GM23248 (cell line): ENCODE results near the gene CLTRN.

Experiments used
- EZH2 ChIP-seq: fragments of 200-600 bp; sonication (generic); IDR thresholded peaks from 2 replicates; pipeline ENCODE4 v1.6.1; 2018; ENCODE audit warnings: antibody characterized with exemption, mild to moderate bottlenecking; ENCODE audit not compliant: insufficient read depth, poor library complexity, severe bottlenecking
- EZH2phosphoT487 ChIP-seq: fragments of 200-600 bp; sonication (generic); IDR thresholded peaks from 2 replicates; pipeline ENCODE4 v1.6.1; 2018; ENCODE audit warnings: antibody characterized with exemption, moderate library complexity, mild to moderate bottlenecking, low read depth; ENCODE audit not compliant: insufficient read depth

- TF ChIP-seq EZH2phosphoT487 (no peak), EZH2 (no peak)
These were observed 64.6 kb downstream of the CLTRN start for GRCh38 chrX:15600049-15600448.
